ENCODE measurements around the gene PPP1R1C. TPM values are rescaled to one million over a fixed set of nuclear protein-coding genes. Genes with fewer than 3 reads are reported as not detected.

PPP1R1C gene
- total RNA-seq, 4 donors from 2014 or later, result 1.1 to 9.2 TPM; not detected in 2

- H3K27ac ChIP-seq, result no peak overlapping the region
- H3K27me3 ChIP-seq, result no peaks in the 10 kb centered on the region
- no peak for TF ChIP-seq POLR2A (IDR thresholded peaks at IDR 0.05)
- TF ChIP-seq, protein P1, sequence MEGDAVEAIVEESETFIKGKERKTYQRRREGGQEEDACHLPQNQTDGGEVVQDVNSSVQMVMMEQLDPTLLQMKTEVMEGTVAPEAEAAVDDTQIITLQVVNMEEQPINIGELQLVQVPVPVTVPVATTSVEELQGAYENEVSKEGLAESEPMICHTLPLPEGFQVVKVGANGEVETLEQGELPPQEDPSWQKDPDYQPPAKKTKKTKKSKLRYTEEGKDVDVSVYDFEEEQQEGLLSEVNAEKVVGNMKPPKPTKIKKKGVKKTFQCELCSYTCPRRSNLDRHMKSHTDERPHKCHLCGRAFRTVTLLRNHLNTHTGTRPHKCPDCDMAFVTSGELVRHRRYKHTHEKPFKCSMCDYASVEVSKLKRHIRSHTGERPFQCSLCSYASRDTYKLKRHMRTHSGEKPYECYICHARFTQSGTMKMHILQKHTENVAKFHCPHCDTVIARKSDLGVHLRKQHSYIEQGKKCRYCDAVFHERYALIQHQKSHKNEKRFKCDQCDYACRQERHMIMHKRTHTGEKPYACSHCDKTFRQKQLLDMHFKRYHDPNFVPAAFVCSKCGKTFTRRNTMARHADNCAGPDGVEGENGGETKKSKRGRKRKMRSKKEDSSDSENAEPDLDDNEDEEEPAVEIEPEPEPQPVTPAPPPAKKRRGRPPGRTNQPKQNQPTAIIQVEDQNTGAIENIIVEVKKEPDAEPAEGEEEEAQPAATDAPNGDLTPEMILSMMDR (IDR thresholded peaks at IDR 0.05), result no peak
- WGBS, 2 donors, result 70 to 77% methylated on average over 5 of the region's 5 CpGs
- intact Hi-C loops (cut with DNase I), result no loop called here
- H3K36me3 ChIP-seq, result no peaks in the 10 kb centered on the region
- no peak overlapping the region for H3K4me3 ChIP-seq
- no peak for DNase-seq
- H3K4me1 ChIP-seq, result no peaks in the 10 kb centered on the region
- H3K9me3 ChIP-seq, result no peaks in the 10 kb centered on the region
Measured at GRCh38 chr2:182103526-182103925, 117.9 kb downstream of the PPP1R1C start.

GRCh38 chr2:182110347-182110746 is 124.7 kb downstream of the PPP1R1C start:
- Histone ChIP-seq H3K4me3 (no peak overlapping the region), H3K36me3 (no peaks in the 10 kb centered on the region), H3K9me3 (no peaks in the 10 kb centered on the region), H3K4me1 (no peaks in the 10 kb centered on the region), H3K27ac (no peak overlapping the region), H3K27me3 (no peaks in the 10 kb centered on the region)
- TF ChIP-seq, protein P1 (IDR thresholded peaks at IDR 0.05), result no peak
- no peak for TF ChIP-seq POLR2A (IDR thresholded peaks at IDR 0.05)
- 75% methylated on average over 1 of the region's 1 CpG for whole genome bisulfite sequencing, 2 donors
- intact Hi-C loops (cut with DNase I), result no loop called here
- no peak for DNase-seq

DNA sequence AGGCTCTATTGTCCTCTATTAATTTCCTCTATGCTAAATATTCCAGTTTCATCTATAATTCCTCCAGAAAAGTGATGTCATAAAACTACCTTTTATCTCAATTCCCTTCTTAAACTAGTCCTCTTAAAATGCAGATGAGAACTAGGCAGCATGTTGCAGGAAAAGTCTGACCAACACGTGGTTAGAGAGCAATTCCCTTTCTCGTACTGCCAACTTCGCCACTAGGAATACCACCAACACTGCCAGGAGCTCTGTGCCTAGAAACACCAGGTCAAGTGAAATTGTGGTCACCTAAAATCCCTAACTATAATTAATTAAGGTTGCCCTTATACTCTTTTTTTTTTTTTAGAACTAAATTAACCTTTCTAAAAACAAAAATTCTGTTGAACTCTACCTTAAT is 127.7 kb downstream of the PPP1R1C start:
- Histone ChIP-seq H3K4me1 (no peaks in the 10 kb centered on the region), H3K27me3 (no peaks in the 10 kb centered on the region), H3K27ac (no peak overlapping the region), H3K36me3 (no peaks in the 10 kb centered on the region), H3K9me3 (no peaks in the 10 kb centered on the region), H3K4me3 (no peak overlapping the region)
- intact Hi-C loops (cut with DNase I), result no loop called here
- no peak for DNase-seq
- 75 to 80% methylated on average over 3 of the region's 3 CpGs for WGBS, 2 donors
- TF ChIP-seq POLR2A (IDR thresholded peaks at IDR 0.05), result no peak
- TF ChIP-seq, protein P1 (IDR thresholded peaks at IDR 0.05), result no peak

DNA sequence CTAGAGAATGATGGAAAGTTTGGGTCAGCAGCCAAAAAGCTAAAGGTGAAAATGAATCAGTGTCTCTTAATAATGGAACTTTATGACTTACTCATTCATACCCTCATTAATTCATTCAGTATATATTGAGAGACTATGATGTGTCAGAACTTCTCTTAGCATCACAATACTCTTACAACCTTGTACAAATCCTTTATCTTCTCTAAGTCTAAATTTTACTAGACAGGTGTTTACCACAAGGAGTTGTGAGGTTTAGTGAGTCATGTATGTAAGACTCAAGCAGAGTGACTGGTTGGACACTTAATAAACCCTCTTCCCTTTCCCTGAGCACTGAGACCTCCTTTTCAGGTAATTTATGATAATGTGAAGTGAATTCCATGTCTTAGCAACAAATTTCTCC is 129.6 kb downstream of the PPP1R1C start:
- intact Hi-C loops (cut with DNase I), result no loop called here
- H3K4me1 ChIP-seq, result no peaks in the 10 kb centered on the region
- H3K4me3 ChIP-seq, result no peak overlapping the region
- no peak overlapping the region for H3K27ac ChIP-seq
- no peak for TF ChIP-seq POLR2A (IDR thresholded peaks at IDR 0.05)
- TF ChIP-seq, protein P1 (IDR thresholded peaks at IDR 0.05), result no peak
- H3K9me3 ChIP-seq, result no peaks in the 10 kb centered on the region
- no peaks in the 10 kb centered on the region for H3K27me3 ChIP-seq
- no peaks in the 10 kb centered on the region for H3K36me3 ChIP-seq
- no peak for DNase-seq

GRCh38 chr2:182116774-182117173 is 131.1 kb downstream of the PPP1R1C start:
- no peak for TF ChIP-seq POLR2A (IDR thresholded peaks at IDR 0.05)
- TF ChIP-seq, protein P1 (IDR thresholded peaks at IDR 0.05), result no peak
- Histone ChIP-seq H3K4me1 (no peaks in the 10 kb centered on the region), H3K27ac (no peak overlapping the region), H3K4me3 (no peak overlapping the region), H3K36me3 (no peaks in the 10 kb centered on the region), H3K27me3 (no peaks in the 10 kb centered on the region), H3K9me3 (no peaks in the 10 kb centered on the region)
- 57 to 89% methylated on average over 2 of the region's 2 CpGs for WGBS, 2 donors
- intact Hi-C loops (cut with DNase I), result no loop called here
- no peak for DNase-seq
